GM23338 (cell line): Measurements from ENCODE around the gene PKNOX2. TPM values are rescaled to one million over a fixed set of nuclear protein-coding genes. Genes with fewer than 3 reads are reported as not detected.

Experiments used
- ATAC-seq: fragments of 200-7000 bp; cut with Tn5 transposase; 3 replicates; pipeline ENCODE4 v1.9.1; 2020
- DNase-seq: peaks from one replicate; pipeline ENCODE4 v3.0.0-alpha.2; 2015; ENCODE audit warnings: low spot score
- H2AFZ ChIP-seq: fragments of 200-600 bp; sonication (generic); 2 replicates; pipeline ENCODE4 v1.8.0; 2016; ENCODE audit warnings: antibody characterized with exemption, mild to moderate bottlenecking, moderate library complexity
- H3F3A ChIP-seq: fragments of 200-600 bp; sonication (generic); replicated peaks from 2 replicates; pipeline ENCODE4 v1.8.0; 2017; ENCODE audit warnings: antibody characterized with exemption, mixed run types, low read depth
- H3K27ac ChIP-seq: fragments of 200-600 bp; sonication (generic); 2 replicates; pipeline ENCODE4 v1.6.1; 2016; ENCODE audit warnings: low read depth
- H3K27me3 ChIP-seq: fragments of 200-600 bp; sonication (generic); 2 replicates; pipeline ENCODE4 v1.8.0; 2016; ENCODE audit warnings: mild to moderate bottlenecking, mixed run types, moderate library complexity; ENCODE audit not compliant: insufficient read depth
- H3K36me3 ChIP-seq: fragments of 200-600 bp; sonication (generic); 2 replicates; pipeline ENCODE4 v1.8.0; 2016; ENCODE audit warnings: mild to moderate bottlenecking; ENCODE audit not compliant: insufficient read depth
- H3K4me1 ChIP-seq: fragments of 200-600 bp; sonication (generic); 2 replicates; pipeline ENCODE4 v1.8.0; 2016; ENCODE audit warnings: mild to moderate bottlenecking, moderate library complexity; ENCODE audit not compliant: insufficient read depth
- H3K4me2 ChIP-seq: fragments of 200-600 bp; sonication (generic); 2 replicates; pipeline ENCODE4 v1.7.1; 2017; ENCODE audit warnings: mixed run types
- H3K4me3 ChIP-seq: fragments of 200-600 bp; sonication (generic); 2 replicates; pipeline ENCODE4 v1.6.1; 2016; ENCODE audit warnings: mixed run types
- H3K79me2 ChIP-seq: fragments of 200-600 bp; sonication (generic); replicated peaks from 2 replicates; pipeline ENCODE4 v1.8.0; 2017; ENCODE audit warnings: mild to moderate bottlenecking; ENCODE audit not compliant: insufficient read depth
- H3K9me2 ChIP-seq: fragments of 200-600 bp; sonication (generic); 2 replicates; pipeline ENCODE4 v1.8.0; 2017; ENCODE audit not compliant: insufficient read depth
- H4K20me1 ChIP-seq: fragments of 200-600 bp; sonication (generic); replicated peaks from 2 replicates; pipeline ENCODE4 v1.8.0; 2017; ENCODE audit warnings: mild to moderate bottlenecking; ENCODE audit not compliant: insufficient read depth
- H3K27ac Mint-ChIP-seq: 2 replicates; pipeline ENCODE4 v1.8.0; 2020; ENCODE audit warnings: inconsistent platforms, mild to moderate bottlenecking, moderate library complexity, mixed read lengths
- H3K27me3 Mint-ChIP-seq: 3 replicates; pipeline ENCODE4 v1.8.0; 2022; ENCODE audit warnings: low read depth, mild to moderate bottlenecking, moderate library complexity, mixed read lengths, inconsistent platforms; ENCODE audit not compliant: insufficient read depth, poor library complexity
- H3K36me3 Mint-ChIP-seq: 3 replicates; pipeline ENCODE4 v1.8.0; 2021; ENCODE audit warnings: low read depth, mild to moderate bottlenecking, inconsistent platforms, moderate library complexity, mixed read lengths
- H3K4me1 Mint-ChIP-seq: 3 replicates; pipeline ENCODE4 v1.8.0; 2020; ENCODE audit warnings: mild to moderate bottlenecking, inconsistent platforms, mixed read lengths
- H3K4me3 Mint-ChIP-seq: 3 replicates; pipeline ENCODE4 v1.8.0; 2021; ENCODE audit warnings: moderate library complexity, mild to moderate bottlenecking, inconsistent platforms, mixed read lengths
- H3K9me3 Mint-ChIP-seq: 3 replicates; pipeline ENCODE4 v1.8.0; 2020; ENCODE audit warnings: moderate library complexity, mild to moderate bottlenecking, inconsistent platforms, mixed read lengths
- CREB1 ChIP-seq: fragments of 250-450 bp; sonication (Bioruptor Pico); IDR thresholded peaks from 2 replicates; pipeline ENCODE4 v1.5.0; 2020; ENCODE audit warnings: low read depth, mild to moderate bottlenecking, moderate library complexity
- EZH2phosphoT487 ChIP-seq: fragments of 200-600 bp; sonication (generic); IDR thresholded peaks from one replicate; pipeline ENCODE4 v1.8.1; 2018; ENCODE audit warnings: antibody characterized with exemption; ENCODE audit not compliant: unreplicated experiment
- JUNB ChIP-seq: IDR thresholded peaks from one replicate; pipeline ENCODE4 v1.6.1; 2016; ENCODE audit warnings: antibody characterized with exemption; ENCODE audit not compliant: unreplicated experiment
- POLR2AphosphoS5 ChIP-seq: IDR thresholded peaks from 2 replicates; pipeline ENCODE4 v1.6.1; 2016; ENCODE audit warnings: antibody characterized with exemption, low read depth
- STAT1 ChIP-seq: IDR thresholded peaks from one replicate; pipeline ENCODE4 v1.6.1; 2016; ENCODE audit warnings: antibody characterized with exemption; ENCODE audit not compliant: unreplicated experiment
- ZNF114 ChIP-seq: fragments of 250-450 bp; sonication (Bioruptor Pico); IDR thresholded peaks from 2 replicates; pipeline ENCODE4 v1.5.0; 2020; ENCODE audit warnings: mild to moderate bottlenecking, moderate library complexity
- polyA plus RNA-seq: library from polyadenylated mRNA; unstranded; fragments of >200 nt; fragmentation: Nextera tagmentation; extraction: Ambion mirVana; gene quantifications from 2 replicates; pipeline ENCODE4 v1.2.1, GENCODE V29; 2016
- total RNA-seq: library from RNA; depleted of rRNA; stranded (reverse); fragments of >200 nt; shearing (Covaris generic); gene quantifications from 2 replicates; pipeline ENCODE4 v1.2.3, GENCODE V29; 2014
- TF ChIP-seq, protein P1 (sequence below): fragments of 250-450 bp; sonication (Bioruptor Pico); IDR thresholded peaks from 2 replicates; pipeline ENCODE4 v1.5.0; 2020; ENCODE audit warnings: mild to moderate bottlenecking, moderate library complexity
- TF ChIP-seq, protein P2 (sequence below): IDR thresholded peaks from 2 replicates; pipeline ENCODE4 v1.6.1; 2016; ENCODE audit warnings: antibody characterized with exemption

Gene PKNOX2
- total and polyA plus RNA-seq, 2 experiments from 2014 or later = 0.42 to 0.83 TPM

DNA sequence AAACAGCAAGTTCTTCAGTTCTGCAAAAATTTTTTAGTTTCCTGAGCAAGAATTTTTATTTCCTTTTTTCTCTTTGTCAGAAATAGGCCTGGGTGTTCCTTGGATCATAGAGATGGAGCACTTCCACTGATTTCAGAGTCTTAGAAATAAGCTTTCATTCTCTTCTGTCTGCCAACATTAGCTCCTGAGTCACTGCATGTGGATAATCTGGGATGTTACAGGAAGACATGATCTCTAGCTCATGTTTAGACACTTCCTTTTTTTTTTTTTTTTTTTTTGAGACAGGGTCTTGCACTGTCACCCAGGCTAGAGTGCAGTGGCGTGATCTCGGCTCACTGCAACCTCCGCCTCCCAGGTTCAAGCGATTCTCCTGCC, 39.9 kb upstream of the PKNOX2 start:
- H4K20me1 ChIP-seq = no peaks in the 10 kb centered on the region
- H3K4me3 Mint-ChIP-seq = no peak overlapping the region
- H3F3A ChIP-seq = no peaks in the 10 kb centered on the region
- ATAC-seq = no peak
- no peaks in the 10 kb centered on the region; the same call in 2 of the 3 replicates for H3K4me1 Mint-ChIP-seq
- H3K79me2 ChIP-seq = no peaks in the 10 kb centered on the region
- no peak overlapping the region for H3K27ac Mint-ChIP-seq
- no peak overlapping the region for H3K27ac ChIP-seq
- no peak overlapping the region for H3K4me2 ChIP-seq
- 0 out of 2 replicates have a peak, but pooled peaks cover 12% of the 10 kb centered on the region for H3K9me2 ChIP-seq
- H2AFZ ChIP-seq = 0 out of 2 replicates have a peak overlapping the region, but pooled peaks have one; percentile 16
- peaks cover 3% of the 10 kb centered on the region for H3K27me3 Mint-ChIP-seq
- H3K36me3 Mint-ChIP-seq = no peaks in the 10 kb centered on the region
- TF ChIP-seq STAT1 (no peak), POLR2AphosphoS5 (no peak), ZNF114 (no peak), EZH2phosphoT487 (no peak), CREB1 (no peak), JUNB (no peak)
- TF ChIP-seq, protein P1, sequence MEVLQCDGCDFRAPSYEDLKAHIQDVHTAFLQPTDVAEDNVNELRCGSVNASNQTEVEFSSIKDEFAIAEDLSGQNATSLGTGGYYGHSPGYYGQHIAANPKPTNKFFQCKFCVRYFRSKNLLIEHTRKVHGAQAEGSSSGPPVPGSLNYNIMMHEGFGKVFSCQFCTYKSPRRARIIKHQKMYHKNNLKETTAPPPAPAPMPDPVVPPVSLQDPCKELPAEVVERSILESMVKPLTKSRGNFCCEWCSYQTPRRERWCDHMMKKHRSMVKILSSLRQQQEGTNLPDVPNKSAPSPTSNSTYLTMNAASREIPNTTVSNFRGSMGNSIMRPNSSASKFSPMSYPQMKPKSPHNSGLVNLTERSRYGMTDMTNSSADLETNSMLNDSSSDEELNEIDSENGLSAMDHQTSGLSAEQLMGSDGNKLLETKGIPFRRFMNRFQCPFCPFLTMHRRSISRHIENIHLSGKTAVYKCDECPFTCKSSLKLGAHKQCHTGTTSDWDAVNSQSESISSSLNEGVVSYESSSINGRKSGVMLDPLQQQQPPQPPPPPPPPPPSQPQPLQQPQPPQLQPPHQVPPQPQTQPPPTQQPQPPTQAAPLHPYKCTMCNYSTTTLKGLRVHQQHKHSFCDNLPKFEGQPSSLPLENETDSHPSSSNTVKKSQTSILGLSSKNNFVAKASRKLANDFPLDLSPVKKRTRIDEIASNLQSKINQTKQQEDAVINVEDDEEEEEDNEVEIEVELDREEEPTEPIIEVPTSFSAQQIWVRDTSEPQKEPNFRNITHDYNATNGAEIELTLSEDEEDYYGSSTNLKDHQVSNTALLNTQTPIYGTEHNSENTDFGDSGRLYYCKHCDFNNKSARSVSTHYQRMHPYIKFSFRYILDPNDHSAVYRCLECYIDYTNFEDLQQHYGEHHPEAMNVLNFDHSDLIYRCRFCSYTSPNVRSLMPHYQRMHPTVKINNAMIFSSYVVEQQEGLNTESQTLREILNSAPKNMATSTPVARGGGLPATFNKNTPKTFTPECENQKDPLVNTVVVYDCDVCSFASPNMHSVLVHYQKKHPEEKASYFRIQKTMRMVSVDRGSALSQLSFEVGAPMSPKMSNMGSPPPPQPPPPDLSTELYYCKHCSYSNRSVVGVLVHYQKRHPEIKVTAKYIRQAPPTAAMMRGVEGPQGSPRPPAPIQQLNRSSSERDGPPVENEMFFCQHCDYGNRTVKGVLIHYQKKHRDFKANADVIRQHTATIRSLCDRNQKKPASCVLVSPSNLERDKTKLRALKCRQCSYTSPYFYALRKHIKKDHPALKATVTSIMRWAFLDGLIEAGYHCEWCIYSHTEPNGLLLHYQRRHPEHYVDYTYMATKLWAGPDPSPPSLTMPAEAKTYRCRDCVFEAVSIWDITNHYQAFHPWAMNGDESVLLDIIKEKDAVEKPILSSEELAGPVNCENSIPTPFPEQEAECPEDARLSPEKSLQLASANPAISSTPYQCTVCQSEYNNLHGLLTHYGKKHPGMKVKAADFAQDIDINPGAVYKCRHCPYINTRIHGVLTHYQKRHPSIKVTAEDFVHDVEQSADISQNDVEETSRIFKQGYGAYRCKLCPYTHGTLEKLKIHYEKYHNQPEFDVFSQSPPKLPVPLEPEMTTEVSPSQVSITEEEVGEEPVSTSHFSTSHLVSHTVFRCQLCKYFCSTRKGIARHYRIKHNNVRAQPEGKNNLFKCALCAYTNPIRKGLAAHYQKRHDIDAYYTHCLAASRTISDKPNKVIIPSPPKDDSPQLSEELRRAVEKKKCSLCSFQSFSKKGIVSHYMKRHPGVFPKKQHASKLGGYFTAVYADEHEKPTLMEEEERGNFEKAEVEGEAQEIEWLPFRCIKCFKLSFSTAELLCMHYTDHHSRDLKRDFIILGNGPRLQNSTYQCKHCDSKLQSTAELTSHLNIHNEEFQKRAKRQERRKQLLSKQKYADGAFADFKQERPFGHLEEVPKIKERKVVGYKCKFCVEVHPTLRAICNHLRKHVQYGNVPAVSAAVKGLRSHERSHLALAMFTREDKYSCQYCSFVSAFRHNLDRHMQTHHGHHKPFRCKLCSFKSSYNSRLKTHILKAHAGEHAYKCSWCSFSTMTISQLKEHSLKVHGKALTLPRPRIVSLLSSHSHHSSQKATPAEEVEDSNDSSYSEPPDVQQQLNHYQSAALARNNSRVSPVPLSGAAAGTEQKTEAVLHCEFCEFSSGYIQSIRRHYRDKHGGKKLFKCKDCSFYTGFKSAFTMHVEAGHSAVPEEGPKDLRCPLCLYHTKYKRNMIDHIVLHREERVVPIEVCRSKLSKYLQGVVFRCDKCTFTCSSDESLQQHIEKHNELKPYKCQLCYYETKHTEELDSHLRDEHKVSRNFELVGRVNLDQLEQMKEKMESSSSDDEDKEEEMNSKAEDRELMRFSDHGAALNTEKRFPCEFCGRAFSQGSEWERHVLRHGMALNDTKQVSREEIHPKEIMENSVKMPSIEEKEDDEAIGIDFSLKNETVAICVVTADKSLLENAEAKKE (CRISPR knock-in tag) = no peak
- TF ChIP-seq, protein P2, sequence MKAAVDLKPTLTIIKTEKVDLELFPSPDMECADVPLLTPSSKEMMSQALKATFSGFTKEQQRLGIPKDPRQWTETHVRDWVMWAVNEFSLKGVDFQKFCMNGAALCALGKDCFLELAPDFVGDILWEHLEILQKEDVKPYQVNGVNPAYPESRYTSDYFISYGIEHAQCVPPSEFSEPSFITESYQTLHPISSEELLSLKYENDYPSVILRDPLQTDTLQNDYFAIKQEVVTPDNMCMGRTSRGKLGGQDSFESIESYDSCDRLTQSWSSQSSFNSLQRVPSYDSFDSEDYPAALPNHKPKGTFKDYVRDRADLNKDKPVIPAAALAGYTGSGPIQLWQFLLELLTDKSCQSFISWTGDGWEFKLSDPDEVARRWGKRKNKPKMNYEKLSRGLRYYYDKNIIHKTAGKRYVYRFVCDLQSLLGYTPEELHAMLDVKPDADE = no peak
- H3K4me1 ChIP-seq = no peaks in the 10 kb centered on the region
- DNase-seq = no peak
- peaks cover 4% of the 10 kb centered on the region; the same call in 1 of the 3 replicates for H3K9me3 Mint-ChIP-seq
- peaks cover 10% of the 10 kb centered on the region; the same call in 1 of the 2 replicates for H3K27me3 ChIP-seq
- H3K4me3 ChIP-seq = no peak overlapping the region
- H3K36me3 ChIP-seq = no peaks in the 10 kb centered on the region
